Tibial artery (tissue), 4 donors: Measurements from ENCODE around the gene TEX36.
"Not testable (repeated sequence)": the region's sequence is repeated elsewhere in the genome, so short reads cannot be mapped to it uniquely, and the experiment has no call there.

Experiments used
- DNase-seq, 2 donors: peaks; one replicate each; pipeline ENCODE4 v3.0.0-alpha.2; 2019
- H3K27ac ChIP-seq, 2 donors: fragments of 200-600 bp; sonication (generic) in 1 of 2; 1 replicate in 1 of 2; 2 replicates in 1 of 2; pipeline ENCODE4 v1.5.1; 2018 to 2019; ENCODE audit warnings: mild to moderate bottlenecking in 1 of 2
- H3K27me3 ChIP-seq, 2 donors: fragments of 200-600 bp; sonication (generic) in 1 of 2; one replicate each; pipeline versions ENCODE4 v1.5.1 to v1.6.0; 2016 to 2019
- H3K36me3 ChIP-seq, 3 donors: fragments of 200-600 bp; sonication (generic) in 2 of 3; one replicate each; pipeline ENCODE4 v1.5.1; 2016 to 2019; ENCODE audit warnings: mild to moderate bottlenecking in 2 of 3
- H3K4me1 ChIP-seq, 4 donors: fragments of 200-600 bp; sonication (generic) in 2 of 4; 1 replicate in 3 of 4; 2 replicates in 1 of 4; pipeline ENCODE4 v1.5.1; 2016 to 2019
- H3K4me3 ChIP-seq, 2 donors: fragments of 200-600 bp; sonication (generic) in 1 of 2; 1 replicate in 1 of 2; 2 replicates in 1 of 2; pipeline ENCODE4 v1.5.1; 2018 to 2019; ENCODE audit warnings: mild to moderate bottlenecking in 2 of 2
- H3K9me3 ChIP-seq, 3 donors: fragments of 200-600 bp; sonication (generic) in 1 of 3; one replicate each; pipeline ENCODE4 v1.5.1; 2016 to 2019
- intact Hi-C: fragments of 100-400 bp; cut with DNase I; formaldehyde crosslinking; loops from one replicate; pipeline ENCODE4 v1.15.0; 2023; ENCODE audit warnings: low total_unique reads
- TF ChIP-seq, protein P1 (sequence below), 2 experiments: fragments of 200-600 bp in 1 of 2; fragments of 450-650 bp in 1 of 2; IDR thresholded peaks; one replicate each; pipeline ENCODE4 v1.5.1; 2017 to 2019; ENCODE audit warnings: antibody characterized with exemption in 2 of 2, mild to moderate bottlenecking in 1 of 2, moderate library complexity in 1 of 2

TEX36 gene

DNA sequence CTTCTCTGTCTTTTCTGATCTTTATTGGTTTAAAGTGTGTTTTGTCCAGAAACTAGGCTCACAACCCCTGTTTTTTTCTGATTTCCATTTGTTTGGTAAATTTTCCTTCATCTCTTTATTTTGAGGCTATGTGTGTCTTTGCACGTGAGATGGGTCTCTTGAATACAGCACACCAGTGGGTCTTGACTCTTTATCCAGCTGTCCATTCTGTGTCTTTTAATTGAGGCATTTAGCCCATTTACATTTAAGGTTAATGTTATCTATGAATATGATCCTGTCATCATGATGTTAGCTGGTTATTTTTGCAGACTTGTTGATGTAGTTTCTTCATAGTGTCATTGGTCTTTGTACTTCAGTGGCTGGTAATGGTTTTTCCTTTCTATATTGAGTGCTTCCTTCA, 10.1 kb downstream of the TEX36 start:
- no peaks in the 10 kb centered on the region for H3K4me1 ChIP-seq
- no peak for DNase-seq
- H3K27ac ChIP-seq: no peak overlapping the region
- TF ChIP-seq, protein P1, sequence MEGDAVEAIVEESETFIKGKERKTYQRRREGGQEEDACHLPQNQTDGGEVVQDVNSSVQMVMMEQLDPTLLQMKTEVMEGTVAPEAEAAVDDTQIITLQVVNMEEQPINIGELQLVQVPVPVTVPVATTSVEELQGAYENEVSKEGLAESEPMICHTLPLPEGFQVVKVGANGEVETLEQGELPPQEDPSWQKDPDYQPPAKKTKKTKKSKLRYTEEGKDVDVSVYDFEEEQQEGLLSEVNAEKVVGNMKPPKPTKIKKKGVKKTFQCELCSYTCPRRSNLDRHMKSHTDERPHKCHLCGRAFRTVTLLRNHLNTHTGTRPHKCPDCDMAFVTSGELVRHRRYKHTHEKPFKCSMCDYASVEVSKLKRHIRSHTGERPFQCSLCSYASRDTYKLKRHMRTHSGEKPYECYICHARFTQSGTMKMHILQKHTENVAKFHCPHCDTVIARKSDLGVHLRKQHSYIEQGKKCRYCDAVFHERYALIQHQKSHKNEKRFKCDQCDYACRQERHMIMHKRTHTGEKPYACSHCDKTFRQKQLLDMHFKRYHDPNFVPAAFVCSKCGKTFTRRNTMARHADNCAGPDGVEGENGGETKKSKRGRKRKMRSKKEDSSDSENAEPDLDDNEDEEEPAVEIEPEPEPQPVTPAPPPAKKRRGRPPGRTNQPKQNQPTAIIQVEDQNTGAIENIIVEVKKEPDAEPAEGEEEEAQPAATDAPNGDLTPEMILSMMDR (IDR thresholded peaks at IDR 0.05): no peak
- H3K9me3 ChIP-seq: peaks cover 0 to 12% (median 4%) of the 10 kb centered on the region in 3 donors
- no peaks in the 10 kb centered on the region for H3K27me3 ChIP-seq
- H3K4me3 ChIP-seq: no peak overlapping the region
- H3K36me3 ChIP-seq: no peaks in the 10 kb centered on the region
- intact Hi-C loops: no loop called here

DNA sequence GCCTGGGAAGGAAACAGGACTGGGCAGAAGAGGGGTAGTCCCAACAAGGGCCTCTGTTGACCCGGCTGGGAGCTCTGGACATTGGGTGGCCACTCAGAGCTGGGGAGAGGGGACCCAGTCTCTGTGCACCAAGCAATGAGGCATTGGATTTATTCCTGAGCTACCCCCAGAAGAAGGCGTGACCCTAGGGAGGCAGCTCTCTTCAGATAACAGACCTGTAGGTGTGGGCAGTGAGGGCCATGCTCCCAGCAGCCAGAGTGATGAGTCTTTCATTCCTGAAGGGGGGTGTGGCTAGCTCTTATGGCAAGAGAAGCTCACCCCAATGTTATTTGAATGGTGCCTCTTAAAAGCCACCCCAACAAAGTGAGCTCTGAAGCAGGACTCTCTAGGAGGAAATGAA, 20.4 kb downstream of the TEX36 start:
- intact Hi-C loops: no loop called here
- no peak for DNase-seq
- H3K27ac ChIP-seq: no peak overlapping the region

DNA sequence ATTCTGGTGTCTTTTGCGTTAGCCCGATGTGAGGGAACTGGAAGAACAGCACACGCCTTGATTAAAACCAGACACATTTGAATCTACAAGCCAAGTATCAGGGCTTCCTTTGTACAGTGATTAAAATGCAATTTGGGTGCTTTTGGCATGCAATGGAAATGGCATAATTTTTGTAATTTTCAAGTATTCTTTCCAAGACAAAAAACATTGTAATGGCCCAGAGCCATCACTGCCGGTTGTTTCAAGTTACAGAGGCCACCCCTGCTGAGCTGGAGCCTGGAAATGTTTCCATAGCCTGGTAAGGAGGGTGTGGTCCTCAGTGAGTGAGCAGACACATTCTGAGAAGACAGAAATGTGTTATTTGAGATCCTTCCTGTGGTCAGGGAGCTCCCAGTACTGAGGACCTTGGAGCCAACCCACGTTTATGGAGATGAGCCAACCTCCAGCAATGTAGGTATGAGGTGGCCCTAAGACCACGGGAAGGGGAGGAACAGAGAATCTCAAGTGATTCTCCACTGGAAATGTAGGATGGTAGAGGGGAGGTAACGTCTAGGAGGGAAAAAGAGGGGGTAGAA, 20.9 kb downstream of the TEX36 start:
- no peak for DNase-seq
- Histone ChIP-seq H3K36me3 (no peaks in the 10 kb centered on the region), H3K27ac (no peak overlapping the region), H3K4me1 (no peaks in the 10 kb centered on the region), H3K9me3 (no peaks in the 10 kb centered on the region), H3K27me3 (no peaks in the 10 kb centered on the region), H3K4me3 (no peak overlapping the region)
- intact Hi-C loops: no loop called here
- TF ChIP-seq, protein P1 (IDR thresholded peaks at IDR 0.05): no peak

More for the DNA sequence above, 20.4 kb downstream of the TEX36 start:
- H3K36me3 ChIP-seq: no peaks in the 10 kb centered on the region
- H3K4me3 ChIP-seq: no peak overlapping the region
- TF ChIP-seq, protein P1 (IDR thresholded peaks at IDR 0.05): no peak
- H3K9me3 ChIP-seq: no peaks in the 10 kb centered on the region
- no peaks in the 10 kb centered on the region for H3K27me3 ChIP-seq
- H3K4me1 ChIP-seq: no peaks in the 10 kb centered on the region

DNA sequence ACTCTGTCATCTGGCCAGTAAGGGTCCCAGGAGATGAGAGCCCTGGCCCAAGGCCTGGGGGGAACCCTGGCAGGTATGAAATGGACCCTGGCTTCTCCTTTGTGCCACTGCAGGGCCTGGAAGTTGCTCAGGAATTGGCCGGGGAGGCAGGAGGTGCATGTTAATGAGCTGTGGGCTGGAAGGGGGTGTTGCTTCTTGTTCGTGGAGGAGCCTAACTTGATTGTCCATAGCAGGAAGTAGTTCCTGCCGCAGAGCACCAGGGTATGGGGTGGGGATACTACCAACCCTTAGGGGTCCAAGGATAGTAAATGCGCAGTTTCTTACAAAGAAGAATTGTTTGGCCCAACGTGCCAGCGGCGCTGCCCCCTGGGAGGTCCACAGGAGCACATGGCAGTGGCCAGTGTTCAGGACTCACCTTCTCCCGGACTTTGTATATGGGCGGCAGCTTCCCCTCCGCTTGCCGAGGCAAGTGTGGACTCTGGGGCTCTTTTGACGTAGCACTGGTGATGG, 21.5 kb downstream of the TEX36 start:
- H3K27ac ChIP-seq: no peak overlapping the region
- intact Hi-C loops: no loop called here
- no peaks in the 10 kb centered on the region for H3K4me1 ChIP-seq
- no peaks in the 10 kb centered on the region for H3K9me3 ChIP-seq
- no peaks in the 10 kb centered on the region for H3K36me3 ChIP-seq
- no peaks in the 10 kb centered on the region for H3K27me3 ChIP-seq
- TF ChIP-seq, protein P1 (IDR thresholded peaks at IDR 0.05): no peak
- no peak for DNase-seq
- H3K4me3 ChIP-seq: no peak overlapping the region

DNA sequence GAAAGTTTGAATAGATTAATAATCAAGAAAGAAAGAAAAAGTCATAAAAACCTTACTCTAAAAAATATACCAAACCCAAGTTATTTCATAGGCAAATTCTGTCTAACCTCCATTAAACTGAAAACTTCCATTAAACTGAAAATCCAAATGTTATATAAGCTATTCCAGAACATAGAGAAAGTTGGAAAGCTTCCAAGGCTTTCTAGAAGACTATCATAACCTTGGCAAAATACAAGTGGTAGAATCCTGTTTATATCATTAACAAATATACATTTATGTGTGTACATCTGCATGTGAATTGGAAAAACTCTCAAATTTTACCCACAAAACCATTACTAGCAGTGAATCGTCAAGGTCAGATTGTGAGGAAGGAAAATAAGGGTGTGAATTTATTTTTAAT, 23.9 kb downstream of the TEX36 start:
- no peaks in the 10 kb centered on the region for H3K9me3 ChIP-seq
- no peak for DNase-seq
- no peaks in the 10 kb centered on the region for H3K36me3 ChIP-seq
- intact Hi-C loops: no loop called here
- H3K4me3 ChIP-seq: no peak overlapping the region
- no peak overlapping the region for H3K27ac ChIP-seq
- H3K4me1 ChIP-seq: no peaks in the 10 kb centered on the region
- no peaks in the 10 kb centered on the region for H3K27me3 ChIP-seq
- TF ChIP-seq, protein P1 (IDR thresholded peaks at IDR 0.05): no peak

DNA sequence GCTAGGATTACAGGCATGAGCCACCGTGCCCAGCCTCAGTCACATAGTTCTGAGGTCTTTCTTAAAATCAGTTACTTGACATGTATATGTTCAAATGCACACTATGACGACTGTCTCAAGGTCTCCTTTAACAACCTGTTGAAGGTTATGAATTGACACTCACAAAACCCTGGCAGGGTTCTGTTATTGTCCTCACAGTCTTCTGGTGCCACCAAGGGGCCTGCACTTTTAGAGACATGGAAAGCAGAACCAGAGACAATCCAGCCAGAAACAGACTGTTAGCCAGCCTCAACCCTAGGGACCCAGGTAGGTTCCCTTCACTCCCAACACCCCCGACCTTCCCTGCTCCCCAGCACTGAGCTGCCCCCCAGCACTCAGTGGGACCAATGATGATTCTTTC, 26.4 kb downstream of the TEX36 start:
- Histone ChIP-seq H3K27ac (no peak overlapping the region), H3K4me3 (no peak overlapping the region), H3K4me1 (no peaks in the 10 kb centered on the region), H3K9me3 (no peaks in the 10 kb centered on the region), H3K36me3 (no peaks in the 10 kb centered on the region), H3K27me3 (no peaks in the 10 kb centered on the region)
- intact Hi-C loops: no loop called here
- no peak for DNase-seq
- TF ChIP-seq, protein P1 (IDR thresholded peaks at IDR 0.05): no peak

DNA sequence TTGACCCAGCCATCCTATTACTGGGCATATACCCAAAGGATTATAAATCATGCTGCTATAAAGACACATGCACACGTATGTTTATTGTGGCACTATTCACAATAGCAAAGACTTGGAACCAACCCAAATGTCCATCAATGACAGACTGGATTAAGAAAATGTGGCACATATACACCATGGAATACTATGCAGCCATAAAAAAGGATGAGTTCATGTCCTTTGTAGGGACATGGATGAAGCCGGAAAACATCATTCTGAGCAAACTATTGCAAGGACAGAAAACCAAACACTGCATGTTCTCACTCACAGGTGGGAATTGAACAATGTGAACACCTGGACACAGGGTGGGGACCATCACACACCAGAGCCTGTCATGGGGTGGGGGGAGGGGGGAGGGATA, 29.9 kb downstream of the TEX36 start:
- H3K4me1 ChIP-seq, H3K27me3 ChIP-seq, intact Hi-C loops, H3K9me3 ChIP-seq, H3K27ac ChIP-seq, DNase-seq, H3K36me3 ChIP-seq, H3K4me3 ChIP-seq: not testable (repeated sequence)
